Spleen (tissue), 7 donors: ENCODE data around the gene ACVRL1.

Experiments
- CTCF ChIP-seq, 11 experiments: fragments of 200-600 bp in 7 of 11; fragments of 450-650 bp in 4 of 11; sonication (generic) in 4 of 11; IDR thresholded peaks in 8 of 11; conservative IDR thresholded peaks in 3 of 11; 1 replicate in 7 of 11; 2 replicates in 4 of 11; pipeline versions ENCODE4 v1.4.0 to v1.8.0; 2016 to 2021; ENCODE audit warnings: antibody characterized with exemption in 11 of 11, inconsistent platforms in 4 of 11, mild to moderate bottlenecking in 1 of 11
- POLR2A ChIP-seq, 3 donors: fragments of 450-650 bp; IDR thresholded peaks; one replicate each; pipeline ENCODE4 v1.5.1; 2017; ENCODE audit warnings: antibody characterized with exemption in 3 of 3, mild to moderate bottlenecking in 1 of 3
- POLR2AphosphoS5 ChIP-seq, 3 donors: sonication (generic); formaldehyde crosslinking; IDR thresholded peaks; one replicate each; pipeline ENCODE4 v1.5.1; 2017; ENCODE audit warnings: antibody characterized with exemption in 3 of 3
- donor health status: DM: no; HTN: no; CAD: no; lungs with moderate emphysema.
- donor health status: DM: no; HTN: no; CAD: no.
- donor health status: DM: no; HTN: no; CAD: no.

- TF ChIP-seq POLR2A (IDR thresholded peaks at IDR 0.05) (no peak), CTCF (IDR thresholded peaks at IDR 0.05 in 8 of 11, conservative IDR thresholded peaks at IDR 0.05 in 3 of 11) (peak; percentile 56 to 96 (median 88)), POLR2AphosphoS5 (IDR thresholded peaks at IDR 0.05) (peak; percentile 28 to 79 (median 67))
Measured at GRCh38 chr12:51923506-51924365, 16.4 kb downstream of the ACVRL1 start.
